Measurements from ENCODE around the gene RACGAP1.

DNA sequence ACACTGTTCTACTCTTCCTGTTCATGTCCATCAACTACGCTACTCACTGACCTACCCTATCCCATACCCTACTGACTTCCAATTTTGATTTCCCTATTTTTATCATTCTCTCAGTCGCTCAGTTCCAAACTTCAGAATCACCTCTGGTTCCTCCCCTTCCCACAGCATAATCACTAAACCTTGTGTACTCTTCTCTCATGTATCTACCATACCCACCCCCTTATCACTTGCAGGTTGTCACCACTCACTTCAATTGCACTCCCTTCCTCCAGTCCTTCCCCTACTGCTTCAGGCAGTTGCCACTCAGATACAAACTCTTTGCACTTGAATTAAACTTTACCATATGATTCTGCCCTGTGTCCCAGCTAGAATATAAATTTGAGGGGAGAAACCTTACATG, 6.3 kb downstream of the RACGAP1 start:
- TF ChIP-seq ZNF274 (IDR thresholded peaks at IDR 0.05; ENCODE audit: low read depth, low read length) (no peak), SUZ12 (IDR thresholded peaks at IDR 0.05; ENCODE audit: extremely low read depth, insufficient read depth, insufficient read length) (no peak)

Measured in NT2/D1 (cell line).